ENCODE results near the gene ENAH. TPM values are rescaled to one million over a fixed set of nuclear protein-coding genes. Genes with fewer than 3 reads are reported as not detected.

The ENAH gene
- total RNA-seq, 1 donor from 2014 or later: 179 TPM

DNA sequence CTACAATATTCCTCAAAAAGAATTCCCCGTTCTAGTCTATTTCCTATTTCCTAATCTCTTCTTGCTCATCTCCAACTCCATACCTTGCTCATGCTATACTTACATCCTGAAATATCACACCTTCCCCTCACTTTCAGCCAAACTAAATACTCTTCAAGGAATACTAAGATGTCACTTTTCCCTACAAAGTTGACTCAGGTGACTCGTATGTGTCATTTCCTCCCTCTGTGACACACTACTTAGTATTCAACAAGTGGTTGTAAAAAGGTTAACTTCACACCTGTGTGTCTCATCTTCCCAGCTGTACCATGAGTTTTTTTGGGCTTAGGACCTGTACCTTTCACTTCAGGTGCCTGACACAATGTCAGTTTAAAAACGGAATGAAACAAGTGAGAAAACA, 143.2 kb downstream of the ENAH start:
- Mint-ChIP-seq H3K4me3 (no peak overlapping the region), H3K36me3 (ENCODE audit: low read depth) (peaks cover 25% of the 10 kb centered on the region), H3K27me3 (ENCODE audit: low read depth) (no peaks in the 10 kb centered on the region), H3K9me3 (no peaks in the 10 kb centered on the region), H3K4me1 (peaks cover 14% of the 10 kb centered on the region), H3K27ac (ENCODE audit: unreplicated experiment) (no peak overlapping the region)
- TF ChIP-seq, protein P1, sequence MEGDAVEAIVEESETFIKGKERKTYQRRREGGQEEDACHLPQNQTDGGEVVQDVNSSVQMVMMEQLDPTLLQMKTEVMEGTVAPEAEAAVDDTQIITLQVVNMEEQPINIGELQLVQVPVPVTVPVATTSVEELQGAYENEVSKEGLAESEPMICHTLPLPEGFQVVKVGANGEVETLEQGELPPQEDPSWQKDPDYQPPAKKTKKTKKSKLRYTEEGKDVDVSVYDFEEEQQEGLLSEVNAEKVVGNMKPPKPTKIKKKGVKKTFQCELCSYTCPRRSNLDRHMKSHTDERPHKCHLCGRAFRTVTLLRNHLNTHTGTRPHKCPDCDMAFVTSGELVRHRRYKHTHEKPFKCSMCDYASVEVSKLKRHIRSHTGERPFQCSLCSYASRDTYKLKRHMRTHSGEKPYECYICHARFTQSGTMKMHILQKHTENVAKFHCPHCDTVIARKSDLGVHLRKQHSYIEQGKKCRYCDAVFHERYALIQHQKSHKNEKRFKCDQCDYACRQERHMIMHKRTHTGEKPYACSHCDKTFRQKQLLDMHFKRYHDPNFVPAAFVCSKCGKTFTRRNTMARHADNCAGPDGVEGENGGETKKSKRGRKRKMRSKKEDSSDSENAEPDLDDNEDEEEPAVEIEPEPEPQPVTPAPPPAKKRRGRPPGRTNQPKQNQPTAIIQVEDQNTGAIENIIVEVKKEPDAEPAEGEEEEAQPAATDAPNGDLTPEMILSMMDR (conservative IDR thresholded peaks at IDR 0.05): no peak
- DNase-seq (ENCODE audit: low read depth, low spot score): no peak

DNA sequence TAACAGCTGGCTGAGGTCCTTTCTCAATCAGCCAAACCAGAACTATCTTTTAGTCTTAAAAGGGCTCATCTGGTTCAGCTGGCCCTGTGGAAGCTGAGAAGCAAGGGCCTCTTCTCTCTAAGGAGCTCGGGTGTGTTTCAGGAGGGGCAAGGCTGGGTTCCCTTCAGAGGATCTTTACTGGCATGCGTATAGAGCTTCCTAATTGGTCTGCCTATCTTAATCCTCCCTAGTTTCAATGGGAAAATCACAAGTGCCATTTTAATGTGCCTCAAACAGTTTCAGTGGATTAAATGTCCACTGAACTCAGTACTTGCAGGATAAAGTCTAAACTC, 143.6 kb downstream of the ENAH start:
- TF ChIP-seq, protein P1 (conservative IDR thresholded peaks at IDR 0.05): no peak
- Mint-ChIP-seq H3K27me3 (ENCODE audit: low read depth) (no peaks in the 10 kb centered on the region), H3K4me1 (peaks cover 14% of the 10 kb centered on the region), H3K27ac (ENCODE audit: unreplicated experiment) (no peak overlapping the region), H3K4me3 (no peak overlapping the region), H3K9me3 (no peaks in the 10 kb centered on the region), H3K36me3 (ENCODE audit: low read depth) (peaks cover 25% of the 10 kb centered on the region)
- DNase-seq (ENCODE audit: low read depth, low spot score): no peak

GRCh38 chr1:225508538-225509375, 144.2 kb downstream of the ENAH start:
- TF ChIP-seq, protein P1 (conservative IDR thresholded peaks at IDR 0.05): no peak
- Mint-ChIP-seq H3K9me3 (no peaks in the 10 kb centered on the region), H3K36me3 (ENCODE audit: low read depth) (peaks cover 25% of the 10 kb centered on the region), H3K27ac (ENCODE audit: unreplicated experiment) (peak overlapping the region; percentile 6), H3K27me3 (ENCODE audit: low read depth) (no peaks in the 10 kb centered on the region), H3K4me3 (no peak overlapping the region), H3K4me1 (peaks cover 14% of the 10 kb centered on the region)
- DNase-seq (ENCODE audit: low read depth, low spot score): no peak

DNA sequence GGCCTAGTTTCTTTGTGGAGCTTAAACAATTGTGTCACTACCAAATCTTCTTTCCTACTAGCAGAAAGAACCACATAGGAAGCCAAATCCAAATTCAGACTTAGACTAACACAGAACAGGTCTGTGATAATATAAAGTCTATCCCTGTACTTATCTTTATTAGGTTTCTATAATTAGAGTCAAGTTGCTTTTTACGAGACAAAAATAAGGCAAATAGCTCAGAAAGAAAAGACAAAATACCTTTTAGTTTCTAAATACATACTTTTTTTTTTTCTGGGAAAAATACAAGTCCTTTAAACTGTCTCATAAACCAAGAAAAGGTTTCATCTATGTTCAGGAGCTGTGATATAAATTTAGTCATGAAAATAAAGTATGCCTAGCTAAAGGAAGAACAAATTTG, 146.2 kb downstream of the ENAH start:
- Mint-ChIP-seq H3K4me3 (no peak overlapping the region), H3K4me1 (peaks cover 14% of the 10 kb centered on the region), H3K27me3 (ENCODE audit: low read depth) (no peaks in the 10 kb centered on the region), H3K27ac (ENCODE audit: unreplicated experiment) (no peak overlapping the region), H3K9me3 (no peaks in the 10 kb centered on the region), H3K36me3 (ENCODE audit: low read depth) (peaks cover 19% of the 10 kb centered on the region)
- TF ChIP-seq, protein P1 (conservative IDR thresholded peaks at IDR 0.05): no peak
- DNase-seq (ENCODE audit: low read depth, low spot score): no peak

GRCh38 chr1:225504776-225505175, 148.1 kb downstream of the ENAH start:
- Mint-ChIP-seq H3K9me3 (no peaks in the 10 kb centered on the region), H3K36me3 (ENCODE audit: low read depth) (peaks cover 19% of the 10 kb centered on the region), H3K27me3 (ENCODE audit: low read depth) (no peaks in the 10 kb centered on the region), H3K27ac (ENCODE audit: unreplicated experiment) (no peak overlapping the region), H3K4me3 (no peak overlapping the region), H3K4me1 (peaks cover 13% of the 10 kb centered on the region)
- TF ChIP-seq, protein P1 (conservative IDR thresholded peaks at IDR 0.05): no peak
- DNase-seq (ENCODE audit: low read depth, low spot score): no peak
